Smooth muscle cell (in vitro differentiated cells): ENCODE data around the gene RPUSD2. TPM values are rescaled to one million over a fixed set of nuclear protein-coding genes. Genes with fewer than 3 reads are reported as not detected.

Source experiments
- DNase-seq: peaks from one replicate; lab custom pipeline; 2025; ENCODE audit not compliant: unreplicated experiment; lab: John Stamatoyannopoulos, UW
- H2AFZ ChIP-seq: fragments of 200-600 bp; sonication (generic); 2 replicates; pipeline ENCODE4 v1.6.0; 2016; ENCODE audit warnings: antibody characterized with exemption, low read depth, mild to moderate bottlenecking
- H3F3A ChIP-seq: fragments of 200-600 bp; sonication (generic); 2 replicates; pipeline ENCODE4 v1.6.0; 2017; ENCODE audit warnings: antibody characterized with exemption, low read depth
- H3K27ac ChIP-seq: fragments of 200-600 bp; sonication (generic); 2 replicates; pipeline ENCODE4 v1.5.1; 2016; ENCODE audit warnings: low read depth, mild to moderate bottlenecking
- H3K27me3 ChIP-seq: fragments of 200-600 bp; sonication (generic); 2 replicates; pipeline ENCODE4 v1.6.1; 2016; ENCODE audit warnings: low read depth, mild to moderate bottlenecking
- H3K36me3 ChIP-seq: fragments of 200-600 bp; sonication (generic); 2 replicates; pipeline ENCODE4 v1.5.1; 2016; ENCODE audit warnings: low read depth
- H3K4me1 ChIP-seq: fragments of 200-600 bp; sonication (generic); 2 replicates; pipeline ENCODE4 v1.5.1; 2016; ENCODE audit warnings: low read depth
- H3K4me2 ChIP-seq: fragments of 200-600 bp; sonication (generic); 2 replicates; pipeline ENCODE4 v1.6.0; 2016; ENCODE audit warnings: mild to moderate bottlenecking
- H3K4me3 ChIP-seq: fragments of 200-600 bp; sonication (generic); 2 replicates; pipeline ENCODE4 v1.5.1; 2016; ENCODE audit warnings: mild to moderate bottlenecking
- H3K79me2 ChIP-seq: fragments of 200-600 bp; sonication (generic); 2 replicates; pipeline ENCODE4 v1.6.0; 2016; ENCODE audit warnings: low read depth, mild to moderate bottlenecking
- H3K9ac ChIP-seq: fragments of 200-600 bp; sonication (generic); 2 replicates; pipeline ENCODE4 v1.6.0; 2016; ENCODE audit warnings: low read depth
- H3K9me3 ChIP-seq: fragments of 200-600 bp; sonication (generic); replicated peaks from 2 replicates; pipeline ENCODE4 v1.5.1; 2016; ENCODE audit warnings: low read depth
- H4K20me1 ChIP-seq: fragments of 200-600 bp; sonication (generic); 2 replicates; pipeline ENCODE4 v1.6.0; 2016; ENCODE audit warnings: low read depth
- CTCF ChIP-seq: fragments of 200-600 bp; sonication (generic); IDR thresholded peaks from 2 replicates; pipeline ENCODE4 v1.5.1; 2017; ENCODE audit warnings: borderline replicate concordance, mild to moderate bottlenecking, antibody characterized with exemption; ENCODE audit not compliant: insufficient read depth, poor library complexity, severe bottlenecking
- WGBS: methylation state at CpG from one replicate; pipeline ENCODE4 v1.1.7; 2016; ENCODE audit warnings: low lambda C conversion rate; 5-methylcytosine and 5-hydroxymethylcytosine counted together
- polyA plus RNA-seq: library from polyadenylated mRNA; unstranded; fragments of >200 nt; fragmentation: Nextera tagmentation; extraction: Ambion mirVana; gene quantifications from 2 replicates; pipeline ENCODE4 v1.2.1, GENCODE V29; 2016
- total RNA-seq: library from RNA; depleted of rRNA; stranded (reverse); fragments of >200 nt; gene quantifications from 2 replicates; pipeline ENCODE4 v1.2.3, GENCODE V29; 2014

Gene RPUSD2
- total and polyA plus RNA-seq, 2 experiments from 2014 or later = 6.8 to 17.6 TPM

DNA sequence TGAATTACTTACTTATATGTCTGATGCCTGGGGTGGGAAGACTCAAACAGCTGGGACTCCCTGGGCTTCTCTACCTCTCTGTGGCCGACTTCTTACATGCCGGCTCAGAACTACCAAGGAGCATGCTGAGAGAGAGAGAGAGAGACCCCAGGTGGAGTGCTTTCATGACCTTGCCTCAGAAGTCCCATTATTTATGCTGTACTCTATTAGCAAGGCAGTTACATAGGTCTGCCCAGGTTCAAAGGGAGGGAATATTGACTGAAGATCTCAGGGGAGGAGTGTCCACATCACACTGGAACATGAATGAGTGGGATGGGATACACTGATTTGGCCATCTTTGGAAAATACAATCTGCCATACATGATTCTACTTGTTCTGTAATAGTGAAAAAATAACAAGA is 20.5 kb upstream of the RPUSD2 start:
- H3K27me3 ChIP-seq = no peaks in the 10 kb centered on the region

DNA sequence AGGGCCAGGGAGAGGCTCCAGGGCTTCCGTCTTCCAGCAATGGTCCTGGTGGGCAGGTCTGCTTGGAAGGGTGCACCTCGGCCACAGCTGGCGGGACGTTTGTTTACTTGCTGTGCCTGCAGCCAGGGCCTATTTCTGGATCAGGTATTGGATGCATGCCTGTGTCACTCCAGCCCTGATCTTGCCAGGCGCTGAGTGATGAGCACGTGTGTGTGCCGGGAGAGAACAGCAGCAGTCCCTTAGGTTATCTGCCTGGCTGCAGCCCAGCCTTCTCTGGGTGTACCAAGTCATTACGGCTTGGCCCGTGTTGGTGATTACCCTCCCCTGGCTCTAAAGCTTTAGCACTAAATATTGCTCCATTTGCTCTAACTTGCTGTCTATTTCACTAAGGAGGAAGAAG is 19.2 kb upstream of the RPUSD2 start:
- no peak for TF ChIP-seq CTCF
- Histone ChIP-seq H3K27me3 (no peaks in the 10 kb centered on the region), H3K9me3 (no peaks in the 10 kb centered on the region), H2AFZ (no peak overlapping the region), H3K4me2 (no peak overlapping the region), H3K4me3 (no peak overlapping the region), H3K79me2 (no peaks in the 10 kb centered on the region), H3K4me1 (no peaks in the 10 kb centered on the region), H3K9ac (no peak overlapping the region), H3K36me3 (no peaks in the 10 kb centered on the region), H3F3A (no peaks in the 10 kb centered on the region), H3K27ac (no peak overlapping the region), H4K20me1 (no peaks in the 10 kb centered on the region)
- no peak for DNase-seq
- WGBS = 85% methylated on average over 9 of the region's 9 CpGs

More for the DNA sequence above, 20.5 kb upstream of the RPUSD2 start:
- no peaks in the 10 kb centered on the region for H3K79me2 ChIP-seq
- H3K36me3 ChIP-seq = no peaks in the 10 kb centered on the region
- 97% methylated on average over 2 of the region's 2 CpGs for WGBS
- no peak overlapping the region for H3K27ac ChIP-seq
- no peaks in the 10 kb centered on the region for H4K20me1 ChIP-seq
- H3K9ac ChIP-seq = no peak overlapping the region
- DNase-seq = no peak
- H2AFZ ChIP-seq = no peak overlapping the region
- no peak overlapping the region for H3K4me3 ChIP-seq
- TF ChIP-seq CTCF = no peak
- no peaks in the 10 kb centered on the region for H3K4me1 ChIP-seq
- H3K4me2 ChIP-seq = no peak overlapping the region
- no peaks in the 10 kb centered on the region for H3F3A ChIP-seq
- no peaks in the 10 kb centered on the region for H3K9me3 ChIP-seq

DNA sequence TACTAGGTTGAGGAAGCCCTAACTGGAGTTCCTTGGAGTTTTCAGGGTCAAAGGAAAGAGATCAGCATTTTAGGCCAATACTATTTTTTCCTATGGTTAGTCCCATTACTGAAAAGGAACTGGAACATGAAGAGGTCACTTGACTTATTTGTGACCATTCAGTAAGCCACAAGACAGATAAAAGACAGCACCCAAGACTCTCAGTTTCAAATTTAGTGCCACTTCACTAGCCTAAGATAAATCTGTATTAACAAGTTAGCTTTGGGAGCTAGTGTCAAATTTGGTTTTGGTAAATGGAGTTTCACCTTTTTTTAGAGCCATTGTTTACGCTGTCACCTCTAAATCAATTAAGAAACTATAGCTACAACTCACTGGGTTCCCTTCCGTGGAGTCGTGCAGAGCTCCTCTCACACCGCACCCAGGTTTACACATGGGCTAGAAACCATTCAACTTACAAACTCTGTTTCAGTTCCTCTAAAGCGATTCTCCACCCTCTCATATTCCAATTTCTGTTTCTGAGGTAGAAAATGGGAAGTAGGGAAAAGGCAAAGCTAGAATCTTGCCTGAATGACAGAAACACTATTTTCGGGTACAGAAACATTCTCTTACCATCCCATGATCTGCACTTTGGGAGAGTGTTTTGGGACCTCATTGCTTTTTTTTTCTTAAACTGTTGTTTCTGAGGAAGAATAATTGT is 18.6 kb upstream of the RPUSD2 start:
- Histone ChIP-seq H3K79me2 (no peaks in the 10 kb centered on the region), H3K36me3 (no peaks in the 10 kb centered on the region), H4K20me1 (no peaks in the 10 kb centered on the region), H3K27me3 (no peaks in the 10 kb centered on the region), H3K4me2 (no peak overlapping the region), H3F3A (no peaks in the 10 kb centered on the region), H2AFZ (no peak overlapping the region), H3K4me3 (no peak overlapping the region), H3K9me3 (no peaks in the 10 kb centered on the region), H3K4me1 (no peaks in the 10 kb centered on the region), H3K27ac (no peak overlapping the region), H3K9ac (no peak overlapping the region)
- DNase-seq = no peak
- TF ChIP-seq CTCF = no peak
- 98% methylated on average over 6 of the region's 6 CpGs for WGBS

GRCh38 chr15:40554161-40554525 is 15.0 kb upstream of the RPUSD2 start:
- Histone ChIP-seq H3K27ac (no peak overlapping the region), H2AFZ (no peak overlapping the region), H3K9ac (no peak overlapping the region), H3K36me3 (no peaks in the 10 kb centered on the region), H4K20me1 (no peaks in the 10 kb centered on the region), H3K4me1 (no peaks in the 10 kb centered on the region), H3K27me3 (no peaks in the 10 kb centered on the region), H3K4me2 (no peak overlapping the region), H3K9me3 (no peaks in the 10 kb centered on the region), H3F3A (no peaks in the 10 kb centered on the region), H3K4me3 (no peak overlapping the region), H3K79me2 (no peaks in the 10 kb centered on the region)
- DNase-seq = no peak
- no peak for TF ChIP-seq CTCF
- WGBS = 63% methylated on average over 4 of the region's 4 CpGs
